SK-N-MC (cell line): ENCODE measurements around the gene MAP3K3.

Experiments used
- EZH2 ChIP-seq: fragments of 200-600 bp; sonication (generic); IDR thresholded peaks from one replicate; pipeline ENCODE4 v1.6.1; 2017; ENCODE audit warnings: antibody characterized with exemption
- POLR2AphosphoS5 ChIP-seq: IDR thresholded peaks from 2 replicates; pipeline ENCODE4 v1.6.1; 2012; ENCODE audit warnings: mild to moderate bottlenecking, low read depth, low read length, borderline replicate concordance

GRCh38 chr17:63626551-63627180 is 4.4 kb downstream of the MAP3K3 start:
- TF ChIP-seq POLR2AphosphoS5 (no peak), EZH2 (no peak)
